Ovary (tissue), 9 donors: Measurements from ENCODE around the gene ADGB. TPM values are rescaled to one million over a fixed set of nuclear protein-coding genes. Genes with fewer than 3 reads are reported as not detected.

Experiments used
- DNase-seq, 5 donors: peaks; one replicate each; pipeline ENCODE4 v3.0.0-alpha.2; 2019 to 2020
- H3K27ac ChIP-seq, 2 donors: fragments of 200-600 bp; one replicate each; pipeline versions ENCODE4 v1.5.1 to v1.8.0; 2019 to 2022
- H3K27me3 ChIP-seq: fragments of 200-600 bp; one replicate; pipeline ENCODE4 v1.8.0; 2022
- H3K36me3 ChIP-seq: fragments of 200-600 bp; sonication (generic); one replicate; pipeline ENCODE4 v1.5.1; 2019
- H3K4me1 ChIP-seq: one replicate; pipeline ENCODE4 v1.8.1; 2013; ENCODE audit warnings: mild to moderate bottlenecking, moderate library complexity; ENCODE audit not compliant: insufficient read depth
- H3K4me3 ChIP-seq: fragments of 200-600 bp; sonication (generic); one replicate; pipeline ENCODE4 v1.5.1; 2017
- H3K9me3 ChIP-seq, 2 donors: fragments of 200-600 bp in 1 of 2; sonication (generic) in 1 of 2; one replicate each; pipeline versions ENCODE4 v1.5.1 to v1.8.1; 2013 to 2019; ENCODE audit warnings: mild to moderate bottlenecking in 1 of 2, moderate library complexity in 1 of 2
- CTCF ChIP-seq, 3 donors: fragments of 450-650 bp in 2 of 3; fragments of 200-600 bp in 1 of 3; IDR thresholded peaks; one replicate each; pipeline versions ENCODE4 v1.5.1 to v1.8.0; 2016 to 2022; ENCODE audit warnings: antibody characterized with exemption in 3 of 3, mild to moderate bottlenecking in 1 of 3
- EP300 ChIP-seq: sonication (generic); formaldehyde crosslinking; IDR thresholded peaks from one replicate; pipeline ENCODE4 v1.6.1; 2017; ENCODE audit warnings: antibody characterized with exemption
- POLR2A ChIP-seq: fragments of 450-650 bp; IDR thresholded peaks from one replicate; pipeline ENCODE4 v1.6.1; 2017; ENCODE audit warnings: antibody characterized with exemption, mild to moderate bottlenecking, moderate library complexity
- WGBS, 3 donors: extraction: QIAGEN DNeasy Blood & Tissue Kit in 1 of 3; methylation state at CpG; one replicate each; pipeline versions ENCODE4 v1.1.5 to v1.1.7; 2013 to 2017; 5-methylcytosine and 5-hydroxymethylcytosine counted together
- intact Hi-C, 4 donors: fragments of 100-400 bp; cut with DNase I; formaldehyde crosslinking; loops; one replicate each; pipeline versions ENCODE4 v1.11.0 to v1.15.1; 2022 to 2023
- polyA plus RNA-seq, 2 donors: library from polyadenylated mRNA; stranded (reverse); fragments of 200-250 nt in 1 of 2; fragments of 350-450 nt in 1 of 2; fragmentation: Illumina TruSeq in 1 of 2; extraction: RNeasy Lipid Tissue Mini Kit (QIAGEN cat#74804) in 1 of 2; gene quantifications; one replicate each; pipeline ENCODE4 v1.2.3, GENCODE V29; 2013 to 2014
- total RNA-seq, 7 donors: library from RNA; depleted of rRNA in 2 of 7; stranded (reverse); fragments of >200 nt in 2 of 7; fragmentation: NEBNext Ultra II Directional in 3 of 7; extraction: Animal tissue kit (Norgen Biotek cat#: 25700) in 3 of 7; gene quantifications; one replicate each; pipeline versions ENCODE4 v1.1.0 to v1.2.4, GENCODE V29; 2016 to 2023
- donor health status: DM: no; HTN: no; CAD: no; lungs with moderate emphysema.
- donor health status: DM: no; HTN: no; CAD: no.
- donor health status: Bipolar disorder and iron deficiency.
- donor health status: DM: yes; HTN: yes; CAD: no.
- donor health status: DM: no; HTN: no; CAD: no.
- donor health status: DM: yes; HTN: yes; CAD: no.

The ADGB gene
- total and polyA plus RNA-seq, 9 donors = 0.60 to 16.5 (median 0.72) TPM; not detected in 4

GRCh38 chr6:146697921-146698320 is 99.1 kb downstream of the ADGB start:
- intact Hi-C loops = loop anchor here in 1 of 4 donors (10.0 kb wide), 1 partner anchor 773 kb away; no protein-coding TSS in a partner anchor
- Histone ChIP-seq H3K4me3 (no peak overlapping the region), H3K27ac (no peak overlapping the region), H3K9me3 (no peaks in the 10 kb centered on the region), H3K27me3 (no peaks in the 10 kb centered on the region), H3K4me1 (no peaks in the 10 kb centered on the region), H3K36me3 (no peaks in the 10 kb centered on the region)
- TF ChIP-seq CTCF (IDR thresholded peaks at IDR 0.05) (no peak), POLR2A (no peak), EP300 (no peak)
- 79 to 84% (median 83%) methylated on average over 2 of the region's 2 CpGs for WGBS, 3 donors
- DNase-seq = no peak

GRCh38 chr6:146700078-146700686 is 101.4 kb downstream of the ADGB start:
- H3K4me1 ChIP-seq = no peaks in the 10 kb centered on the region
- 23 to 29% (median 26%) methylated on average over 6 of the region's 6 CpGs for WGBS, 3 donors
- no peaks in the 10 kb centered on the region for H3K9me3 ChIP-seq
- no peak overlapping the region for H3K27ac ChIP-seq
- intact Hi-C loops = no loop called here
- DNase-seq = peak in 4 of 5 donors; percentile 35 to 69 (median 64)
- no peaks in the 10 kb centered on the region for H3K27me3 ChIP-seq
- no peak for TF ChIP-seq EP300
- peak; percentile 21 to 53 (median 33) for TF ChIP-seq CTCF (IDR thresholded peaks at IDR 0.05)
- H3K36me3 ChIP-seq = no peaks in the 10 kb centered on the region
- no peak overlapping the region for H3K4me3 ChIP-seq

GRCh38 chr6:146701632-146702031 is 102.9 kb downstream of the ADGB start:
- H3K36me3 ChIP-seq = no peaks in the 10 kb centered on the region
- H3K4me3 ChIP-seq = no peak overlapping the region
- no peaks in the 10 kb centered on the region for H3K27me3 ChIP-seq
- H3K27ac ChIP-seq = no peak overlapping the region
- intact Hi-C loops = no loop called here
- WGBS, 3 donors = 57 to 63% (median 62%) methylated on average over 2 of the region's 2 CpGs
- no peaks in the 10 kb centered on the region for H3K9me3 ChIP-seq
- TF ChIP-seq EP300 = no peak
- no peak for TF ChIP-seq CTCF (IDR thresholded peaks at IDR 0.05)
- TF ChIP-seq POLR2A = no peak
- no peak for DNase-seq
- no peaks in the 10 kb centered on the region for H3K4me1 ChIP-seq

- H3K36me3 ChIP-seq = no peaks in the 10 kb centered on the region
- no peak for TF ChIP-seq CTCF (IDR thresholded peaks at IDR 0.05)
- no peak for TF ChIP-seq POLR2A
- TF ChIP-seq EP300 = no peak
- DNase-seq = no peak
- no peaks in the 10 kb centered on the region for H3K27me3 ChIP-seq
- no peak overlapping the region for H3K27ac ChIP-seq
- no peaks in the 10 kb centered on the region for H3K4me1 ChIP-seq
- H3K9me3 ChIP-seq = no peaks in the 10 kb centered on the region
- H3K4me3 ChIP-seq = no peak overlapping the region
- intact Hi-C loops = no loop called here
- WGBS, 3 donors = 45 to 49% (median 47%) methylated on average over 2 of the region's 2 CpGs
Observed at GRCh38 chr6:146709036-146709622, 110.4 kb downstream of the ADGB start.
